GM12878 (cell line): ENCODE results near the gene REEP2. TPM values are rescaled to one million over a fixed set of nuclear protein-coding genes. Genes with fewer than 3 reads are reported as not detected.

Experiments used
- ATAC-seq: fragments of 200-7000 bp; cut with Tn5 transposase; 3 replicates; pipeline ENCODE4 v1.9.1; 2020; ENCODE audit warnings: mild to moderate bottlenecking, moderate library complexity
- BruUV-seq: library from RNA; stranded (reverse); fragments of 400-500 nt; replicated peaks from 2 replicates; lab custom pipeline; 2021; lab: Mats Ljungman, UMichigan
- CTCF ChIA-PET: fragments of 300-600 bp; sonication (Branson Sonifier 250); formaldehyde crosslinking; extraction: SDS; loops from one replicate; lab custom pipeline; 2021; ENCODE audit warnings: inconsistent platforms; lab: Yijun Ruan, JAX
- POLR2A ChIA-PET: fragments of 350-600 bp; formaldehyde crosslinking; extraction: SDS; loops from one replicate; lab custom pipeline; 2021; ENCODE audit warnings: inconsistent platforms; lab: Charles Lee
- RAD21 ChIA-PET: fragments of 300-600 bp; sonication (Branson Sonifier 250); formaldehyde crosslinking; loops from one replicate; lab custom pipeline; 2023; ENCODE audit warnings: antibody characterized with exemption; ENCODE audit not compliant: unreplicated experiment; lab: Charles Lee
- SMC1A ChIA-PET: fragments of 300-600 bp; sonication (Branson Sonifier 250); formaldehyde crosslinking; loops from one replicate; lab custom pipeline; 2023; ENCODE audit not compliant: unreplicated experiment, uncharacterized antibody; lab: Charles Lee
- DNase-seq: peaks from one replicate; pipeline ENCODE4 v3.0.0-alpha.2; 2011; ENCODE audit warnings: low read depth, low spot score
- FAIRE-seq: peaks from 3 replicates; lab custom pipeline; 2011; peaks lifted over from hg19 to GRCh38; lab: Jason Lieb, UNC
- H2AFZ ChIP-seq: 2 replicates; pipeline ENCODE4 v1.6.0; 2011; ENCODE audit warnings: low read depth, low read length, control low read depth; ENCODE audit not compliant: control insufficient read depth
- H3K27ac ChIP-seq: 2 replicates; pipeline ENCODE4 v1.5.1; 2011; ENCODE audit warnings: control low read depth; ENCODE audit not compliant: control insufficient read depth, insufficient read depth
- H3K27me3 ChIP-seq, 2 experiments: replicated peaks in 1 of 2; 2 replicates each; pipeline versions ENCODE4 v1.6.0 to v1.6.1; 2011; ENCODE audit warnings: low read length in 1 of 2; ENCODE audit not compliant: control insufficient read depth in 2 of 2, insufficient read depth in 2 of 2
- H3K36me3 ChIP-seq, 2 experiments: 2 replicates each; pipeline ENCODE4 v1.5.1; 2011; ENCODE audit warnings: low read length in 1 of 2; ENCODE audit not compliant: control insufficient read depth in 2 of 2, insufficient read depth in 2 of 2
- H3K4me1 ChIP-seq: 2 replicates; pipeline ENCODE4 v1.6.1; 2011; ENCODE audit warnings: mild to moderate bottlenecking, low read length, moderate library complexity, mixed read lengths; ENCODE audit not compliant: control insufficient read depth, insufficient read depth
- H3K4me2 ChIP-seq: 2 replicates; pipeline ENCODE4 v1.6.0; 2011; ENCODE audit warnings: control low read depth; ENCODE audit not compliant: control insufficient read depth, insufficient read depth
- H3K4me3 ChIP-seq: fragments of 200-600 bp; sonication (generic); 2 replicates; pipeline ENCODE4 v1.5.1; 2016
- H3K79me2 ChIP-seq: 2 replicates; pipeline ENCODE4 v1.6.0; 2011; ENCODE audit warnings: low read length; ENCODE audit not compliant: control insufficient read depth, insufficient read depth
- H3K9ac ChIP-seq: 2 replicates; pipeline ENCODE4 v1.8.0; 2011; ENCODE audit warnings: low read length, control low read depth, mixed read lengths; ENCODE audit not compliant: control insufficient read depth, insufficient read depth
- H3K9me3 ChIP-seq: replicated peaks from 3 replicates; pipeline ENCODE4 v1.5.1; 2011; ENCODE audit warnings: mild to moderate bottlenecking, low read length; ENCODE audit not compliant: control insufficient read depth, insufficient read depth
- H4K20me1 ChIP-seq: 2 replicates; pipeline ENCODE4 v1.6.0; 2011; ENCODE audit not compliant: control insufficient read depth, insufficient read depth
- BCLAF1 ChIP-seq: fragments of 450-650 bp; IDR thresholded peaks from 2 replicates; pipeline ENCODE4 v1.6.1; 2017; ENCODE audit warnings: antibody characterized with exemption, mild to moderate bottlenecking, moderate library complexity
- CBX3 ChIP-seq: fragments of 200-600 bp; sonication (generic); IDR thresholded peaks from 2 replicates; pipeline ENCODE4 v1.6.1; 2016; ENCODE audit warnings: low read depth, borderline replicate concordance
- CHD2 ChIP-seq: IDR thresholded peaks from 2 replicates; pipeline ENCODE4 v1.6.1; 2011; ENCODE audit warnings: low read depth, low read length, improper control_type of control experiment, borderline replicate concordance
- E4F1 ChIP-seq: fragments of 450-650 bp; IDR thresholded peaks from 2 replicates; pipeline ENCODE4 v1.6.1; 2018; ENCODE audit warnings: borderline replicate concordance, mild to moderate bottlenecking; ENCODE audit not compliant: partially characterized antibody
- EGR1 ChIP-seq, 2 experiments: IDR thresholded peaks; 1 replicate in 1 of 2; 2 replicates in 1 of 2; pipeline ENCODE4 v1.6.1; 2011 to 2012; ENCODE audit warnings: low read depth in 2 of 2, low read length in 2 of 2, borderline replicate concordance in 1 of 2, mild to moderate bottlenecking in 1 of 2, moderate library complexity in 1 of 2
- FOXK2 ChIP-seq: fragments of 450-650 bp; IDR thresholded peaks from 2 replicates; pipeline ENCODE4 v1.6.1; 2017; ENCODE audit warnings: mild to moderate bottlenecking, moderate library complexity
- HDAC2 ChIP-seq: fragments of 200-600 bp; sonication (generic); IDR thresholded peaks from 2 replicates; pipeline ENCODE4 v1.6.1; 2017
- IRF3 ChIP-seq: fragments of 450-650 bp; IDR thresholded peaks from 2 replicates; pipeline ENCODE4 v1.6.1; 2014; ENCODE audit warnings: mild to moderate bottlenecking
- MAX ChIP-seq: IDR thresholded peaks from 2 replicates; pipeline ENCODE4 v1.6.1; 2012; ENCODE audit warnings: low read depth, low read length, improper control_type of control experiment
- PAX5 ChIP-seq: IDR thresholded peaks from 2 replicates; pipeline ENCODE4 v1.6.1; 2011; ENCODE audit warnings: low read depth, low read length, borderline replicate concordance
- POU2F2 ChIP-seq: IDR thresholded peaks from 3 replicates; pipeline ENCODE4 v1.6.1; 2011; ENCODE audit warnings: low read depth, mild to moderate bottlenecking, low read length, borderline replicate concordance
- SREBF1 ChIP-seq: IDR thresholded peaks from 2 replicates; pipeline ENCODE4 v1.6.1; 2012; ENCODE audit warnings: mild to moderate bottlenecking, low read length
- ZNF592 ChIP-seq: fragments of 450-650 bp; IDR thresholded peaks from 2 replicates; pipeline ENCODE4 v1.6.1; 2017; ENCODE audit warnings: mild to moderate bottlenecking, moderate library complexity
- ZNF622 ChIP-seq: fragments of 450-650 bp; IDR thresholded peaks from 2 replicates; pipeline ENCODE4 v1.6.1; 2017; ENCODE audit warnings: mild to moderate bottlenecking, inconsistent platforms
- WGBS: methylation state at CpG from one replicate; pipeline ENCODE4 v1.1.6; 2016; ENCODE audit warnings: low lambda C conversion rate; ENCODE audit not compliant: insufficient replicate concordance, insufficient coverage; ENCODE audit errors: missing lambda C conversion rate; 5-methylcytosine and 5-hydroxymethylcytosine counted together
- in situ Hi-C: fragments of 300-500 bp; cut with MboI; formaldehyde crosslinking; loops from 9 replicates; pipeline ENCODE4 v1.14.3; 2018; ENCODE audit warnings: mixed read lengths
- intact Hi-C: fragments of 100-400 bp; cut with micrococcal nuclease; formaldehyde crosslinking; loops from one replicate; pipeline ENCODE4 v1.14.2; 2022; ENCODE audit not compliant: unreplicated experiment
- polyA plus RNA-seq, 11 experiments: library from polyadenylated mRNA; depleted of rRNA in 4 of 11; unstranded in 6 of 11; stranded (reverse) in 5 of 11; fragments of >200 nt; fragmentation: Nextera tagmentation in 4 of 11; fragmentation: Illumina TruSeq in 1 of 11; extraction: Ambion mirVana in 4 of 11; extraction: Trizol in 1 of 11; gene quantifications; 1 replicate in 1 of 11; 2 replicates in 10 of 11; pipeline versions ENCODE4 v1.2.1 to v1.2.3, GENCODE V29; 2011 to 2016; ENCODE audit warnings: inconsistent platforms in 2 of 11, missing spikeins in 2 of 11, low read depth in 1 of 11
- total RNA-seq, 4 experiments: library from RNA; depleted of rRNA in 3 of 4; stranded (reverse); fragments of >200 nt in 3 of 4; fragmentation: Illumina TruSeq in 1 of 4; extraction: Trizol in 1 of 4; gene quantifications; 2 replicates each; pipeline versions ENCODE4 v1.2.1 to v1.2.3, GENCODE V29; 2013 to 2021

The REEP2 gene
- total and polyA plus RNA-seq, 10 of the 15 experiments (the other 5 are each of a cell fraction or from before 2014, with no cell fraction given), result 0.10 to 3.1 (median 2.0) TPM

GRCh38 chr5:138418444-138418843 lies 20.4 kb upstream of the REEP2 start:
- ChIA-PET RAD21 (no interaction called here), SMC1A (no interaction called here), POLR2A (no interaction called here), CTCF (no interaction called here)
- Histone ChIP-seq H3K9ac (no peak overlapping the region), H3K4me3 (no peak overlapping the region), H3K36me3 (peaks cover 4 to 36% of the 10 kb centered on the region in 2 experiments), H3K79me2 (no peaks in the 10 kb centered on the region), H3K4me1 (no peaks in the 10 kb centered on the region), H3K27ac (no peak overlapping the region), H2AFZ (no peak overlapping the region), H4K20me1 (no peaks in the 10 kb centered on the region), H3K27me3 (no peaks in the 10 kb centered on the region), H3K9me3 (no peaks in the 10 kb centered on the region), H3K4me2 (no peak overlapping the region)
- in situ Hi-C loops, result loop anchor here (10.0 kb wide), 1 partner anchor 234 kb away; no protein-coding TSS in a partner anchor
- FAIRE-seq, result no peak
- no peak for ATAC-seq
- no TSS peak for BruUV-seq
- intact Hi-C loops, result no loop called here
- DNase-seq, result no peak
- WGBS, result 95% methylated on average over 2 of the region's 2 CpGs
- no peak for TF ChIP-seq CBX3
- no peak for TF ChIP-seq BCLAF1
- TF ChIP-seq MAX, result no peak
- TF ChIP-seq FOXK2, result no peak
- TF ChIP-seq CHD2, result no peak
- no peak for TF ChIP-seq IRF3
- no peak for TF ChIP-seq PAX5
- no peak for TF ChIP-seq EGR1 (IDR thresholded peaks at IDR 0.05; ENCODE audit: borderline replicate concordance in 1 of 2, low read depth in 2 of 2, low read length in 2 of 2)
- TF ChIP-seq ZNF622, result no peak
- TF ChIP-seq SREBF1, result no peak
- no peak for TF ChIP-seq POU2F2
- no peak for TF ChIP-seq ZNF592
- TF ChIP-seq E4F1, result no peak
- no peak for TF ChIP-seq HDAC2
